Stimulated activated CD8-positive, alpha-beta memory T cell treated with anti-CD3 and anti-CD28 coated beads, Interleukin-12 subunit alpha, Interleukin-12 subunit beta, amount 100 ng/mL, for 4 hours (primary cell): ENCODE results near the gene SPCS3.
A peak's percentile ranks its signal among the peaks of the same experiment; 100 is the strongest.
"Not testable (repeated sequence)": the region's sequence is repeated elsewhere in the genome, so short reads cannot be mapped to it uniquely, and the experiment has no call there.

ENCODE experiments used
- DNase-seq: peaks from one replicate; pipeline ENCODE4 v3.0.0-alpha.2; 2020; ENCODE audit warnings: low read depth

SPCS3 gene

DNA sequence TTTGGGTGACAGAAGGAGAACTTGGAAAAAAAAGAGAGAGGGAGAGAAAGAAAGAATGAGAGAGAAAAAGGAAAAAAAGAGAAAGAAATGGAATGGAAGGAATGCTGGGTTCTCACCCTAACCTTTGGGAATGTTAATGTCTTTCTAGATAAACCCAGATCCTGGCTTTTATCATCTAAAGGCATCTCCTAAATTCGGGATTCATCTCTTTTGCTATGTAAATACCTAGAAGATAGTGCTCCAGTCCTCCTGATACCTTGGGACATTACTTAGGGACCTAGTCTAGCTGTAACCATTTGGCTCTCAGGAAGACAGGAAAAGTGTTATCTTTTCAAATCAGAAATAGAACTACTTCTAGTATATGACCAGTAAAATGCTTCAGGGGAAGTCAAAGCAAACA lies 15.8 kb upstream of the SPCS3 start:
- no peak for DNase-seq

DNA sequence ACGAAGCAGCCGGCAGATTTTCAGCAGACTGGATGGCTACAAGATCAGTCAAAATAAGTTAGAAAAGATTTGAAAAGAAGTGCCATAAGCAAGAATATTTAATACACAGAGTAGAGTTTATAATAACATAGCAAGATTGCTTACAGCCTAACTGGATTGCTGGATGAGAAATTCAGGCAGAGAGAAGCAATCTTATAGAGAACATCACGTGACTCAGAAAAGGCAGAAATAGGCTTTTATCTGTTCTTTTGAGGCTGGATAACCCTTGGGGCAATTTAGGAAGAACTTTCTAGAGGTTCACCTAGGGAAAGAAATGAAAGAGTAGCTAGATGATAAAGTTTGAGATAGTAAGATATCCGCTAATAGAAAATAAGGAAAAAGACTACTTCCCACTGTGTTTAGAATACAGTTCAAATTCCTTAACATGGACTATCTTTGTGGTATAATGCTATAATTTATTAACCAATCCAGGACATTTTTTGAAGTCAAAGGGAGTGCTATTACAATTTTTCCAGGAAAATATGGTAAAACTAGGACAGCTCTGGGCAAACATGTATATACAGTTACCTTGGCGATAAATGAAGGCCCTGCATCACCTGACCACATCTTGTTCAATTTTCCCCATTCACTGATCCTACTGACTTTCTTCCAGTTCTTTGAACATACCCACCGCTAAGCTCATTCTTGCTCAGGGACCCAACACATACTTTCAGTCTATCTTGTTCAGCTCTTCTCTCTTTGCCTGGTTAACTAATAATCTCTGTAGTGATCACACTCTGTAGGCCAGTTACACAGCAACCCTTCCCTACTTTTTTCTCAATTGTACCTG lies 12.7 kb upstream of the SPCS3 start:
- DNase-seq = no peak

DNA sequence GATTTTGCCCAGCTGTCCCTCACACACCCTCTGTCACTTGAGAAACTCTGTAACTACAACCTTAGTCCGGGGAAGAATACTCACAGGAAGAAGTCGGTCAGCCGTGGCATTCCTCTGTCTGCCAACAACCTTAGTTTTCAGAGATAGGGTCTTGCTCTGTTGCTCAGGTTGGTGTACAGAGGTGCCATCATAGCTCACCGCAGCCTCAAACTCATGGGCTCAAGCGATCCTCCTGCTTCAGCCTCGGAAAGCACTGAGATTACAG lies 12.2 kb upstream of the SPCS3 start:
- DNase-seq = no peak

DNA sequence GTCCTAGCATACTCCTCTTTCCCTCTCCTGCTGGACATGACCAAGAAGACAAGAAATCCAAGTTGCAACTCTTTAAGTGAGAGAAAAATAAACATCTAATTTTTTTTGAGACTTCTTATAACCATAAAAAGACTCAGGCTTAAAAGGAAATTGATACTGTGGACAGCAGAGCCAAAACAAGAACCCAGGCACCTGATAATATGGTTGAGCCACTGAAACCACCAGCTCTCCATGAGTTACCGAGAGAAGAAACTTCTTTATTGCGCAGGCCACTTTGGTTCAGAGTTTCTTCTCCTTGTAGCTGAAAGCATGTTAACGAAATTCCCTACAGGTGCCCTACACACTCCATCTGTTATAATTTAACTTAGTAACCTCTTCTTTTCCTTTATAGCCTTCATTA lies 11.3 kb upstream of the SPCS3 start:
- DNase-seq = no peak

DNA sequence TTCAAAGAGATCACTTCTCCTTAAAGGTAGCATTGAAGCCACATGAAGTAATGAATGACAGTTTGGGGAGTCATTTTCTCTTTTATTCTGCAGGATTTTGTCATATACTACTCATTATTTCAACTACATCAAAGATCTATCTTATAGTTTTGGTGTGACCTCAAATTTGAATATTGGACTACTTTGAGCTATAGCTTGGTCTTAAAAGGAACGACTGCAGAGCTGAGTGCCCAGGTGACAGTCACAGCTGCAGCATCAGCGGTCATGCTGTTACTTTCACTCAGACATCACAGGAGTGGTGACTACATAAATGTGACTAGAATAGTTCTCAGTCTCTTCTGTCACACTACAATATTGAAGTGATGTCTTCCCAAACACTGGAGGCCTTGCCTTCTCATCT lies 10.7 kb upstream of the SPCS3 start:
- DNase-seq = no peak

DNA sequence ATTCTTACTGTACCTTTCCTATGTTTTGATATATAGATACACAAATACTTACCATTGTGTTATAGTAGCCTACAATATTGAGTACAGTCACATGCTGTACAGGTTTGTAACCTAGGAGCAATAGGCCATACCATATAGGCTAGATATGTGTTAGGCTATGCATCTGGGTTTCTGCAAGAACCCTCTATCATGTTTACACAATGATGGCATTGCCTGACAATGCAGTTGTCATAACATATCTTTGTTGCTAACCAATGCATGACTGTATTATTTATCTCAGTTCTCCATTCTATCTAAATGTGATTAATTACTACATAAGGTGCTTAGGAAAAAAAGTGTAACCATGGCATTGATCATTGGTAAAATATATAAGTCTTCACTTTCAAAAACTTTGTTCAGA lies 10.0 kb upstream of the SPCS3 start:
- DNase-seq = no peak

DNA sequence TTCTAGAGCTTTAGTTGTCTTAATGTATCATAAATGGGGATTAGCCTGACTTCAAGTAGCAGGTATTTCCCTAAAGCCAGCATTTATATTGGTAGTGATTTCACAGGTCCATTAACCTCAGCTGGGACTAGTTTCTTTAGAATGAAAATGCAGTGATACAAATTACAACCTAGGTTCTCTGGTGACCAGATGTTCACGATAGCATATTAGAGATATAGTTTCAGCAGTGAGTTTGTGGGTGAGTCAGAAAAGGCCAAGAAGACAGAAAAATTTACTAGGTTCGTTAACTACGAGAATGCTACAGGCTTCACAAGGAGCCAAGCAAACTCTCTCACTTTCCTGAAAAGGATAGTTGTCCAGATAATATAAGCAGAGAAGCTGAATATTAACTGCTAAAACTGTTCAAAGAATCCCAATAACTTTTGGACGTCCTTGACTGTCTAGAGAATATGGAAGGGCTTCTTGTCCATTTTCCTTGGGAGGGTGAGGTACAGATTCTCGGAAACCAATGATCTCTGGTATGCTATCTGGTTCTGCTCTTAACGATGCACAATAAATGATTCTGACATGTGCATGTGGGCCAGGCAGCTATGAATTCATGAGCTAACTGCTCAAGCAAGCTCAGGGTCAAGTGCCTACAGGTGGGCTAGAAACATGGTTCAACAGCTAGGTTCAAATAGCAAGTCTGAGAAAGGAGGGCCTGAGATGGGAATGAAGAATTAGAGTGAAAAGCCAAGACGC lies 6.0 kb upstream of the SPCS3 start:
- no peak for DNase-seq

DNA sequence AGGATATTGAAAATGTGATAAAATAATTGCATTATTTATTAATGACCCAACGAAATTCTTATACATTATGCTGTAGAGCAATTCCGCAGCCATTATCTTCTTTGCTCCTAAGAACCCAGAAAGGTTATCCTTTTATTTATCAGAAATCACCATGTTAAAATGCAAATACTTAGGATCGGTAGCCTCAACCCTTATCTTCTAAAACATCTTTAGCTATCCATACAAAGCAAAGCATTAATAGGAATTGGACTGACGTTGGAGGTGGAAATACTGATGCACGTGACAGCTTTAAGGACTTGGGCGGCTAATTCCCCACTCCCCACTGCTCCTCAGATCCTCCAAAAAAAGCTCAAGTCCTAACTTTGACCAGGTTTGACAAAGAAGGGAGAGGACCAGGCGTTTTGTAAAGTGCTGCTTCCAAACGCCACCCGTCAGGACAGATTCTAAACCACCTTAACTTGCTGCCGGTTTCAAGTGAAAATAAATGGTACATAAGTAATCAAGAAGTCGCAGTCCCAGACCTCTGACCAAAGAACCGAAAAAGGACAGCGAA lies 539 bp upstream of the SPCS3 start:
- DNase-seq = no peak

DNA sequence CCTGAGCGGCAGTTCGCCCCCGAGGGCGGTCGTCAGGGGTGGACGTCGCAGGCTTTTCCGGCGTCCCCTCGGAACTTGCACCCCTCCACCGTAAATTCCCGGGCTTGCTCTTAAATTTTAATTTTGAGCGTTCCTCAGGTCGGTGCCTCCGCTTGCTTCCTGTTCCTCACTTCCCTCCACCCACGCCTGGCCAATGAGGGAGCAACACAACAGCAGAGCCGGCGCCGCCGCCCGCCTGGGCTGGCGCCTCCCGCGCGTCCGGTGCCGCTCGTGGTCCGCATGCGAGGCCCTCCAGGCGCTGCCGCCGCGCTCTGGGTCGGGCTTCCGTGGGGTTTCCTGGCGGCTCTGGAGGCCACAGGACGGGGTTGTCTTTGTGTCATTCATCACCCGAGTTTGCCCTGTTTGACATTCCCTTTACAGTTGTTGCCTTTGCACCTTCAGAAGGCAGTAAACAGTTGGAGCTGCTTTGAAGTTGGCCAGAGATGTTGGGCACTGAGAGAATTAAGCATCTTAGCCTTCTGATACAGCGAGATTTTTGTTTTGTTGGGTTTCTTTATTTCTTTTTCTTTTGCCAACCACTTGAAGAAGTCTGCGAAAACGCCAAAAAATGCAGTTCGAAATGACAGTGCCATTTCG lies 692 bp downstream of the SPCS3 start:
- peak; percentile 86 for DNase-seq

DNA sequence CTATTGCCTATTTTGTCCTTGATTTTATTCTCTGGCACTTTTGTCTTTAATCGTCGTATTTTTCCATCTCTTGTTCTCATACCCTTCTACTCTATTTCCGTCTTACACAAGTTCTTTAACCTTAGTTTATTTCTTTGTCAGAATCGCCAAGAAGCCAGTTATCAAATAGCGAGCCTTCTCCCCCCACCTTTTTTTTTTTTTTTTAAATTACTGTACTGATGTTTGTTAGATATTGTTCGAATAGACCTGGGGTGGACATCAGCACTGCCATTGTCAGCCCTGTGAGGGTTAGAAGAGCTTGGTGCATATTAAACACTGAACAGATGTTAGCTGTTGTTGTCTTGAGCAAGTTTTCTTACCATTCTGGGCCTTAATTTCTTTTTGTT lies 1.2 kb downstream of the SPCS3 start:
- no peak for DNase-seq

DNA sequence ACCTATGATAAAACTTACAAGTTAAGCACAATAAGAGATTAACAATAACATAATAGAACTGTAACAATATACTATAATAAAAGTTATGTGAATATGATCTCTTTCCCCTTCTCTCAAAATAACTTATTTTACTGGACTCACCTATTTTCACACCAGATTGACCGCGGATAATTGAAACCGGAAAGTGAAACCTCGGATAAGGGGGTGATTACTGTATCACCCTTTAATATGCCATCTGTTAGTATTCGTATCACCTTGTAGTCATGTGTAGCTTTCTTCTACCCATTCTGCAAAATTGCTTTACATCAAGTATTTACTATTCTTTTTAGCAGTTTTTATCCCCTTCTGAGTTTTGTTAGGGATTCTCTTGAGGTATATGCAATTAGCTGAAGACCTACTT lies 1.8 kb downstream of the SPCS3 start:
- DNase-seq = no peak

DNA sequence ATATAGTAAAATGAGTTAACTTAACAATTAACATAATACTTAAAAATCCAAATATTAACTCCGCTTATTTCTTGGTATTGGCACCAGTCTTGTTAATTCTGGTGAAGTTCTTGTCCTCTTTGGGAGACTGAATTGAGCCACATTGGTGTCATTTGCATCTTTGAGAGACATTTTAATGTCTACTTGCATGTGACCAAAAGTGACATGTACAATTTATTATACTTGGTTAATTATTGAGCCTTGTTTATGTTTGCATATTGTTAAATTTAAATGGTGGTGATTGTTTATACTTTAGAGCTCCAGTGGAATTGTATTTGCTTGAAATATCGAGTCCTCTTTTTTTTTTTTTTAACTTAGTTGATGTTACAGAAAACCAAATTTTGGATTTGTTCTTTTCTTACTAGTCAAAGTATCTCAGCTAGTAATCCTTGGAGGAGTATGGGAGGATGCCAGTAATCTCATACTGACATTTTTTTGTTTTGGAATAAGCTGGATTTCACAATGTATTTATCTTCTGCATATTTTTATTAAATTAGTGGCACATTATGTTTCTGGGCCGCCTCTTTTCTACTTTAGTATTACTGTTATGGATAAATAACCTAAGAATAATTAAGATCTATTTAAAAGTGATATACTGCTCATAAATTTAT lies 3.9 kb downstream of the SPCS3 start:
- no peak for DNase-seq

DNA sequence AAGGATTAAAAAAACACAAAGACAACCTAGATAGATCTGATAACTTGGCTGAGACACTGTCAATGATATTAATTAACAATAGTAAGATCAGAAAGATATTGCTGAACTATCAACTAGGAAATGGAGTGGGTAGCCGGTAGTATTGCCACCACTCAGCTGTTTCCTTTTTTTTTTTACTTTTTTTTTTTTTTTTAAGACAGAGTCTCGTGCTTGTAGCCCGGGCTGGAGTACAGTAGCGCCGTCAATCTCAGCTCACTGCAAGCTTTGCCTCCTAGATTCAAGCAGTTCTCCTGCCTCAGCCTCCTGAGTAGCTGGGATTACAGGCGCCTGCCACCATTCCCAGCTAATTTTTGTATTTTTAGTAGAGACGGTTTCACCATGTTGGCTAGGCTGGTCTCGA lies 5.1 kb downstream of the SPCS3 start:
- DNase-seq = not testable (repeated sequence)

DNA sequence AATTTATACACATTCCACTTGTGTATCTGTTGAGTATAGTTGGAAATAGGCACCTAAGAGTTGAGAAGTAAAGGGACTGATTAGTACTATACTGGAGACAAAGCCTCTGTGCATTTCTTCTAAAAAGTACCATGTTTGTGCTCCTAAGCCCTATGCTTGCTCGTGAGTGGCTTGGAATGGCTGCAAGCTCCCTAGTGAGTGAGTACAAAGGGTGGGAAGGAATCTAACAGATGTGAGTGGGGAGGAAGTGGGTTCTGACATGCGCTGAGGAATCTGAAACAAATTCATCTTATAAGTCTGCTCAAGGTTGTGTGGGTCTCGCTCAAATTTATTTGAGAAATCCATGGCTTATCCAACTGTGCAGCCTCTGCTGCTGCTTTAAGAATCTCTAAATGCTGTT lies 13.3 kb downstream of the SPCS3 start:
- no peak for DNase-seq

DNA sequence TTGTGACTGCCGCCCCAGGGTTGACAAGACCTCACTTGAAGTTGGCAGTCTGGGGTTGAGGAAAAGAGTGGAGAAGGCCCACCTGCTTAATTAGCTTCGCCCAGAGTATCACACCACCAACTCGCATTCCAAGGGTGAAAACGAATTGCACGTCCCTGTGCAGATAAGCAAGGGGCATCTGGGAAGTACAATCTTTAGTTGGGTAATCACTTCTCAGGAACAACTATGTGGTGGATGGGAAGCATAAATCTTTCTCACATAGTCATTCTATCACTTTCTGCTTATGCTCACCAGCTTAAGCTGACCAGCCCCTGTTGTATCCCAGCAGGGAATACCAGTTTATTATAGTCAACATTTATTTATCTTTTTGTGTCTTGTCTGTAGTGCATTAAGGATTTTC lies 14.3 kb downstream of the SPCS3 start:
- DNase-seq = no peak

DNA sequence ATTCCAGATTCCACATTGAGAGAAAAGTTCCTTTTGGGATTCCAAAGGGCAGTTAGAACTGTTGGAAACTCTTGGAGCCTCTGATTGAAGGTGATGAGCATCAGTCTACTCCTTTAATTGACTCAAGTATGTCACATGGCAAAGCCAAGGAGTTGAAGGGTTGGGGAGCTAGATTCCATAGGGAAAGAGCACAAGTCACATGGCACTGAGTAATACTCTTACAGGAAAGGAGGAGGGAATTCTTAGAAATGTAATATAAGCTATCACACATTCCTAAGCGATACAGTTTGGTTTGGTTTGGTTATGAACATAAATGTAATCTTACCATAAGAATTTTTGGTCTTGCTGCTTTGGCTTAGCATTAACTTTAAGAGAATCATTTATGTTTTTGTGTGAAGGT lies 15.7 kb downstream of the SPCS3 start:
- DNase-seq = no peak

DNA sequence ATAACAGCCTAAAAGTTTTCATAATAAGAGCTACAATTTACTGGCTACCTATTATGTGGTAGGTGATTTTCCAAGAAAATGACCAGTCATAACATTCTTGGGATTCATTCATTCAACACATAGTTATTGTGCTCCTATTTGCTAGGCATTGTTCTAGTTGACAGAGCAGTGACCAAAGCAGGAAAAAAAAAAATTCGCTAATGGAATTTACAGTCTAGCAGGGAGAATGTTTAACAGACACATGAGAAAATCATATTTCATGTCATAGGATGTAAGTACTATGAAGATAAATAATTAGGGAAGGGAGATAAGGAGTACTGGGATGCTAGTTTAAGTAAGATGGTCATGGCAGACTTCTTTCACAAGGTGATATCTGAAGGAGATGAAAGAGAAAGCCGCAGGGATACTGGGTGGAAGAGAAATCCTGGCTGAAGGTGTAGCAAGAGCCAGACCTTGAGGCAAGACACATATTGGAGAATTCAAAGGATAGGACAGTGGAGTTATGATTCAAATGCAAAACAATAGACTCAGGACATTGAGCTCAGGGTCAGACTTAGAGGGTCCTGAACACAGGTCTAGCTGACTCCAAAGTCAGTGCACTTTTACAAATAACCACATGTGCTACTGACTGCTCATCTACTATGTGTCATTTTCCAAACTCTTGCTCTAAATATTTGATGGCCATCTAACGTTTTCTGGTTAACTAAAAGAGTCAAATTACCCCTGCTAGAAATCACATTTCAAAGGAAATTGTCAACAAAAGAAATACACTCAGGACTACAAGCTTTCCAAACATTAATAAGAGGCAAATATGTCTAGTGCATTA lies 20.4 kb downstream of the SPCS3 start:
- no peak for DNase-seq

DNA sequence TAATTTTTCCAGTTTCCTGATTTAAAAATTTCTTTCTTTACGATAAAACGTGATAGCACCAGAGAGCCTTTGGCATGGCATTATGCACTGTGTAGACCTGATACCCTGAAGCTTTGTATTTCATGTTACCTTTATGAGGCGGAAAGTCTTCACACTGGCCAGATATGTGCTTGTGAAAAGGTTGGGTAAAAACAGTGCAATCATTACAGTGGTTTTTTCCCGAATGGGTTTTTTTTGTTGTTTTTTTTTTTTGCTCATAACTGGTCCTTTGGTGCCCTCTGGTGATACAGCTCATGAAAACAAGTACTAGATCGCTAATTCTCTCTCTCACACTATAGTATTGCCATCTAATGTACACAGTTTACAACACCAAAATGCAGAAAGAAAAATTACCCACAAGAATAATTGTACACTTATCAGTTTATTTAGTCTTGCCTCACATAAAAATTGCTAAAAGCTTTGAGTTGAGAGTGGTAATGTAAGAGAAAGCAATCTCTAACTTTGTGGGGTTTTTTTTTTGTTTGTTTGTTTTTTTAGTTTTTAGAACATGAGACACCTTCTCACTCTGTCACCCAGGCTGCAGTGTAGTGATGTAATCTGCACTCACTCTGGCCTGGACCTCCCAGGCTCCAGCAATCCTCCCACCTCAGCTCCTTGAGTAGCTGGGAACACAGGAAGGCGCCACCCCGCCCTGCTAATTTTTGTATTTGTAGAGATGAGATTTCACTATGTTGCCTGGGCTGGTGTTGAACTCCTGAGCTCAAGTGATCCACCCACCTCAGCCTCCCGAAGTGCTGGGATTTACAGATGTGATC lies 21.3 kb downstream of the SPCS3 start:
- DNase-seq = no peak

DNA sequence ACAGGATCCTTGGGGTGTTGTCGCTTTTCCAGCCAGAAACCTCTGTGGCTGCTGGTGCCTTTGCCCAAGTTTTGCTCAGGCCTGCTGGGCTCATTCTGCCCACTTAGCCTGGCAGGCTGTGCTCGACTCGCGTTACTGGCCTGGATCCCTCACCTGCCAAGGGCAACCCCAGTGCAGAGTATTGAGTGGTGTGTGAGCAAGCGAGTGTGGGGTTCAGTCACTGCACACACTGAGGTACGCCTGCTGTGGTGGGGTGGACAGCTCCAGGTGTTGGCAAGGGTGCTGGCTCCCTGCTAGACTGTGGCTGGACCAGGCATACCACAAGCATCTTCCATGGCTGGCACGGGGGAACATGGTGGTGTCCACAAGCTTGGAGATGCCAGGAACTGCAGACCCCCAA lies 22.6 kb downstream of the SPCS3 start:
- DNase-seq = no peak

DNA sequence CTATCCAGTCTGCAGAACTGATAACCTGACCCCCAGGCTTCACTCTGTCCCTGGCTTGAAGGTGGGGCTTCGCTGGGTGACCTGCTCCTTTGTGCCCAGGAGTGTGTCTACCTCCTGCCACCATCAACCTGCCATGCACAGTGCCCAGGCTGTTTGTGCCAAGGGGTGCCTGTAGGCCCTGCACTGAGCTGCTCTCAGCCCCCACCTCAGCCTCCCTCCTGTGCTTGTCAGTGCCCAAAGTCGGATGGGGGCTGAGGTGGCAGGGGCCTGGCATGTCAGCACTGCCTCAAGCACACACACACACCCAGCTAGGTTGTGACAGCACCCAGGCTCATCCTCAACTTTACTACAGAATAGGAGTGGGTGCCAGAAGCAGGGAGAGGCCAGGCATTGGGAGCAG lies 23.5 kb downstream of the SPCS3 start:
- DNase-seq = no peak

DNA sequence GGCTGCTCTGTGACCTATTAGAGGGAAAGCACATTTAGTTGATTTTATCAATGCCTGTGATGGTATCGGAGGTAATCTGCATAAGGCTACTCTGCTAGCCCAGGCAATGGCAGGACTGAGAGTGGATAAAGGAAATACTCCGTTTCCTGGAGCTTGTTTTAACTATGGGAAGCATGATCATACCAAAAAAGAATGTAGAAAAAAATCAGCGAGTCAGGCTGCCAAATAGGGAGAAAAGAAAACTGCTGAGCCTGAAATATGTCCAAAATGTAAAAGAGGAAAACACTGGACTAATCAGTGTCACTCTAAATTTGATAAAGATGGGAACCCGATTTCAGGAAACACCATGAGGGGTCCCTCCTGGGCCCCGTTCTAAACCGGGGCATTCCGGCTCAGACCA lies 25.6 kb downstream of the SPCS3 start:
- DNase-seq = not testable (repeated sequence)
